NCI-H446 treated with DMSO at 0.1 percent for 48 hours (cell line): Measurements from ENCODE around the gene MPRIP.
A peak's percentile ranks its signal among the peaks of the same experiment; 100 is the strongest.

Source experiments
- DNase-seq: peaks from one replicate; lab custom pipeline; 2025; lab: John Stamatoyannopoulos, UW

MPRIP gene

GRCh38 chr17:17028059-17028877 is 14.0 kb upstream of the MPRIP start:
- DNase-seq: no peak

GRCh38 chr17:17028878-17029535 is 13.2 kb upstream of the MPRIP start:
- DNase-seq: no peak

- no peak for DNase-seq
Observed at GRCh38 chr17:17029938-17030337, 12.3 kb upstream of the MPRIP start.

GRCh38 chr17:17030515-17031211 is 11.6 kb upstream of the MPRIP start:
- no peak for DNase-seq

GRCh38 chr17:17032131-17032692 is 10.0 kb upstream of the MPRIP start:
- no peak for DNase-seq

- DNase-seq: no peak
Observed at GRCh38 chr17:17033466-17033865, 8.8 kb upstream of the MPRIP start.

GRCh38 chr17:17034026-17034425 is 8.2 kb upstream of the MPRIP start:
- DNase-seq: no peak

- DNase-seq: no peak
Observed at GRCh38 chr17:17034496-17035075, 7.7 kb upstream of the MPRIP start.

GRCh38 chr17:17035490-17035889 is 6.8 kb upstream of the MPRIP start:
- DNase-seq: no peak

GRCh38 chr17:17035920-17036523 is 6.2 kb upstream of the MPRIP start:
- no peak for DNase-seq

- no peak for DNase-seq
Observed at GRCh38 chr17:17036524-17036998, 5.7 kb upstream of the MPRIP start.

- no peak for DNase-seq
Observed at GRCh38 chr17:17039911-17040310, 2.3 kb upstream of the MPRIP start.

- DNase-seq: peak; percentile 19
Observed at GRCh38 chr17:17041018-17041521, 1.2 kb upstream of the MPRIP start.

- peak; percentile 95 for DNase-seq
Observed at GRCh38 chr17:17041571-17042383, 480 bp upstream of the MPRIP start.

GRCh38 chr17:17042851-17043460 is 699 bp downstream of the MPRIP start:
- DNase-seq: no peak

- no peak for DNase-seq
Observed at GRCh38 chr17:17043461-17044271, 1.4 kb downstream of the MPRIP start.

GRCh38 chr17:17044846-17045561 is 2.7 kb downstream of the MPRIP start:
- DNase-seq: no peak

- no peak for DNase-seq
Observed at GRCh38 chr17:17048106-17048505, 5.8 kb downstream of the MPRIP start.
